ENCODE results near the gene EARS2. TPM values are rescaled to one million over a fixed set of nuclear protein-coding genes. Genes with fewer than 3 reads are reported as not detected.
A peak's percentile ranks its signal among the peaks of the same experiment; 100 is the strongest.

Gene EARS2
- total RNA-seq, 1 experiment from 2014 or later, result 50.1 TPM

- Mint-ChIP-seq H3K27me3 (ENCODE audit: low read depth) (no peaks in the 10 kb centered on the region), H3K9me3 (no peaks in the 10 kb centered on the region), H3K4me1 (peaks cover 54 to 59% of the 10 kb centered on the region in 2 experiments), H3K36me3 (ENCODE audit: insufficient read depth in 1 of 3, low read depth in 3 of 3) (peaks cover 2 to 30% (median 29%) of the 10 kb centered on the region in 3 experiments; a peak in 5 of 7 replicates), H3K4me3 (no peak overlapping the region), H3K27ac (peak overlapping the region in 1 of 3 experiments; percentile 8; a peak in 1 of 7 replicates)
- Histone ChIP-seq H3K56ac (ENCODE audit: insufficient read length, low read depth, low read length) (no peak overlapping the region), H3K23ac (ENCODE audit: insufficient read length, low read depth, low read length) (no peak overlapping the region), H3K14ac (ENCODE audit: insufficient read depth, low read length) (no peak overlapping the region), H2BK5ac (ENCODE audit: insufficient read length, low read length) (no peak overlapping the region), H3K4me2 (ENCODE audit: insufficient read depth, insufficient read length, low read length) (no peak overlapping the region), H2AFZ (ENCODE audit: low read length) (no peak overlapping the region), H3K79me2 (ENCODE audit: insufficient read depth, low read length) (peaks cover 26% of the 10 kb centered on the region; the same call in 1 of the 2 replicates), H3K4ac (ENCODE audit: low read depth, low read length) (no peak overlapping the region), H4K91ac (ENCODE audit: insufficient read length, low read depth, low read length) (no peak overlapping the region), H2BK15ac (ENCODE audit: low read depth, low read length) (no peak overlapping the region), H2BK120ac (ENCODE audit: low read depth, low read length, poor library complexity, severe bottlenecking) (no peak overlapping the region), H2BK20ac (ENCODE audit: low read depth, low read length, poor library complexity, severe bottlenecking) (no peak overlapping the region), H3K79me1 (ENCODE audit: insufficient read depth, low read depth, low read length, poor library complexity, severe bottlenecking) (peaks cover 7% of the 10 kb centered on the region), H3K23me2 (ENCODE audit: insufficient read length, low read depth, low read length, poor library complexity, severe bottlenecking) (no peaks in the 10 kb centered on the region), H4K8ac (replicated peaks; ENCODE audit: insufficient read length, low read depth, low read length) (no peak overlapping the region), H3K27me3 (ENCODE audit: insufficient read depth, low read length) (no peaks in the 10 kb centered on the region), H2AK5ac (ENCODE audit: insufficient read length, low read length) (no peak overlapping the region), H3T11ph (ENCODE audit: low read length) (no peak overlapping the region), H3K9ac (ENCODE audit: extremely low read depth, insufficient read length, low read length) (no peak overlapping the region), H4K5ac (ENCODE audit: insufficient read length, low read depth, low read length) (no peak overlapping the region), H3K18ac (ENCODE audit: insufficient read length, low read depth, low read length) (no peak overlapping the region), H3K9me3 (ENCODE audit: control insufficient read depth, low read depth, low read length) (no peaks in the 10 kb centered on the region), H4K20me1 (ENCODE audit: control insufficient read depth, insufficient read depth, insufficient read length) (no peaks in the 10 kb centered on the region), H3K4me1 (ENCODE audit: insufficient read depth, low read length) (peaks cover 2% of the 10 kb centered on the region; the same call in 1 of the 2 replicates), H2BK12ac (ENCODE audit: insufficient read length, low read depth, low read length) (no peak overlapping the region), H3K27ac (ENCODE audit: insufficient read length, low read depth, low read length) (no peak overlapping the region)
- TF ChIP-seq, protein P1, sequence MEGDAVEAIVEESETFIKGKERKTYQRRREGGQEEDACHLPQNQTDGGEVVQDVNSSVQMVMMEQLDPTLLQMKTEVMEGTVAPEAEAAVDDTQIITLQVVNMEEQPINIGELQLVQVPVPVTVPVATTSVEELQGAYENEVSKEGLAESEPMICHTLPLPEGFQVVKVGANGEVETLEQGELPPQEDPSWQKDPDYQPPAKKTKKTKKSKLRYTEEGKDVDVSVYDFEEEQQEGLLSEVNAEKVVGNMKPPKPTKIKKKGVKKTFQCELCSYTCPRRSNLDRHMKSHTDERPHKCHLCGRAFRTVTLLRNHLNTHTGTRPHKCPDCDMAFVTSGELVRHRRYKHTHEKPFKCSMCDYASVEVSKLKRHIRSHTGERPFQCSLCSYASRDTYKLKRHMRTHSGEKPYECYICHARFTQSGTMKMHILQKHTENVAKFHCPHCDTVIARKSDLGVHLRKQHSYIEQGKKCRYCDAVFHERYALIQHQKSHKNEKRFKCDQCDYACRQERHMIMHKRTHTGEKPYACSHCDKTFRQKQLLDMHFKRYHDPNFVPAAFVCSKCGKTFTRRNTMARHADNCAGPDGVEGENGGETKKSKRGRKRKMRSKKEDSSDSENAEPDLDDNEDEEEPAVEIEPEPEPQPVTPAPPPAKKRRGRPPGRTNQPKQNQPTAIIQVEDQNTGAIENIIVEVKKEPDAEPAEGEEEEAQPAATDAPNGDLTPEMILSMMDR (conservative IDR thresholded peaks at IDR 0.05), result no peak
- WGBS (ENCODE audit: extremely low coverage, insufficient read length, low lambda C conversion rate), result no CpG with 5 or more reads among the region's 5 CpGs
- no peak for DNase-seq
These were observed 55.9 kb downstream of the EARS2 start for GRCh38 chr16:23501291-23501690.

Measured in H9 (cell line).